ENCODE data around the gene SEPHS1.
"Not testable (repeated sequence)": the region's sequence is repeated elsewhere in the genome, so short reads cannot be mapped to it uniquely, and the experiment has no call there.

The SEPHS1 gene

DNA sequence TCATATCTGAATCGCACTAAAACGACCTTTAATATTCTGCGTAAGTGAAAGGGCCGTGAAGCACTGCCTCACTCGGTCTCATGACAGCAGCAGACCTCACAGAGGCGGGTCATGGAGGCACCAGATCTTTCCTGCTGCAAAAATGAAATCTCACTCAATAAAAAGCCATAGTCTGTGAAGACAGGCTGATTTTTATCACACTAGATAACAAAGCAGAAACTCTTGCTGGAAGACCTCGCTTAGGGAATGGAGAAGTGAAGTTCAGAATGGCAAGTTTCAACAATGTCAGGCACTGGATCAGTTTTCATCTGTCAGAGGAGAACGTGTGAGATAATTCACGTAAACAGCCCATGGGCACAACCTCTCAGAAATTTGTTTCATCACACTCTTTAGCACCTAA is 8.0 kb downstream of the SEPHS1 start:
- no peak overlapping the region for H3K9ac ChIP-seq (ENCODE audit: low read length)
- no peak overlapping the region for H3K4me3 ChIP-seq (ENCODE audit: low read depth, low read length)
- peaks cover 87% of the 10 kb centered on the region for H3K36me3 ChIP-seq (ENCODE audit: control insufficient read depth, insufficient read depth, low read length)
- peaks cover 31% of the 10 kb centered on the region for H3K4me1 ChIP-seq (ENCODE audit: control insufficient read depth, insufficient read depth, low read length)
- H3K9me3 ChIP-seq (ENCODE audit: control insufficient read depth, insufficient read depth, low read depth, low read length), result no peaks in the 10 kb centered on the region
- no peak overlapping the region for H3K27ac ChIP-seq (ENCODE audit: low read depth, low read length)
- no peaks in the 10 kb centered on the region for H3K27me3 ChIP-seq (ENCODE audit: control insufficient read depth, insufficient read depth, low read length)

DNA sequence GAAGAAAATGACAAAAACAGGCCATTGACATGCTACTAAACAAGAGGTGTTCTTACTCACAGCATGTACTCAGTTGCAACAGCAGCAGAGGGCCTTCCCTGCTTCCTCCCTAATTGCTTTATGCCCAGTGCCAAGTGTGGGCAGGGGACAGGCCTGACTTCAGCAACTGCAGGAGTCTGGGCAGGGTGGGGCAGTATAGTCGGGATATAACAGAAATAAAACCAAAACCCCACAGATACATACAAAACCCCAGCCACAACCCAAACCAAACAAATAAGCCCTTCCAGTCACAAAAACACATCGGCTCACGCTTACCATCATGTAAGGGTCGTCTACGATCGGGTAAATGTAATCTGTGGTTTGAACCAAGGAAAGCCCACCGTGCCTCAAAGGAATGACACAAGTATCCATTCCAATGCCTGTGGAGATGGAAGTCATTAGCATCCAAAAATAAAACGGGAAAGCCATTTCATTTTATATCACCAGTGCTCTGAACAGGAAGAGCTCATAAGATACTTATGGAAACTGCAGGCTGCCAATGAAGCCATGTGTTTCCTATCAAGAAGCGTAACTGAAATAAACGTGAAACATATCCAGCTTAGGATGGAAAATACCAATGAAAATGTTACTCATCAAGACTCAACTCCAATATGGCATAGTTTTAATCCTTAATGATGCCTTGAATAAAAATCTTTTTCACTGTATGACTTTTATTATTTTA is 9.5 kb downstream of the SEPHS1 start:
- Histone ChIP-seq H3K4me1 (ENCODE audit: control insufficient read depth, insufficient read depth, low read length) (peaks cover 22% of the 10 kb centered on the region), H3K36me3 (ENCODE audit: control insufficient read depth, insufficient read depth, low read length) (peaks cover 90% of the 10 kb centered on the region), H3K4me3 (ENCODE audit: low read depth, low read length) (no peak overlapping the region)

GRCh38 chr10:13337827-13338196 is 10.3 kb downstream of the SEPHS1 start:
- no peaks in the 10 kb centered on the region for H3K27me3 ChIP-seq (ENCODE audit: control insufficient read depth, insufficient read depth, low read length)
- no peak overlapping the region for H3K27ac ChIP-seq (ENCODE audit: low read depth, low read length)
- H3K9me3 ChIP-seq (ENCODE audit: control insufficient read depth, insufficient read depth, low read depth, low read length), result no peaks in the 10 kb centered on the region
- H3K36me3 ChIP-seq (ENCODE audit: control insufficient read depth, insufficient read depth, low read length), result peaks cover 90% of the 10 kb centered on the region
- no peak overlapping the region for H3K4me3 ChIP-seq (ENCODE audit: low read depth, low read length)
- H3K9ac ChIP-seq (ENCODE audit: low read length), result no peak overlapping the region
- H3K4me1 ChIP-seq (ENCODE audit: control insufficient read depth, insufficient read depth, low read length), result peaks cover 22% of the 10 kb centered on the region

More for the DNA sequence above, 9.5 kb downstream of the SEPHS1 start:
- Histone ChIP-seq H3K9ac (ENCODE audit: low read length) (no peak overlapping the region), H3K9me3 (ENCODE audit: control insufficient read depth, insufficient read depth, low read depth, low read length) (no peaks in the 10 kb centered on the region), H3K27me3 (ENCODE audit: control insufficient read depth, insufficient read depth, low read length) (no peaks in the 10 kb centered on the region), H3K27ac (ENCODE audit: low read depth, low read length) (no peak overlapping the region)

- H3K36me3 ChIP-seq (ENCODE audit: control insufficient read depth, insufficient read depth, low read length), result peaks cover 88% of the 10 kb centered on the region
- H3K27ac ChIP-seq (ENCODE audit: low read depth, low read length), result no peak overlapping the region
- H3K4me3 ChIP-seq (ENCODE audit: low read depth, low read length), result no peak overlapping the region
These were observed 10.8 kb downstream of the SEPHS1 start for GRCh38 chr10:13337128-13337826.

DNA sequence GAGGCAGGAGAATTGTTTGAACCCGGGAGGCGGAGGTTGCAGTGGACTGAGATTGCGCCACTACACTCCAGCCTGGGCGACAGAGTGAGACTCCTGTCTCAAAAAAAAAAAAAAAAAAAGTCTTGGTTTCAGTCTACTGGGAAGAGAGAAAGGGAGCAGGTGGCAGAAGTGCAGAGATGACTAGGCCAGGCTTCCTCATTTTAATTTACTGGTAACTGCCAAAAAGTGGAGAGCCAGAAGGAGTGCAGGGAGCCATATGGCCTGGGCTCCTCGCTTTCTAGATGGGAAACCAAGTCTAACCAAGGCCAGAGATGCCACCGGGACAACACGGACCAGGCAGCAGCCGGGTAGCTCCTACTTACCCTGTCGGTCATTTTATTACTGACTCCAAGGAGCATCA is 12.2 kb downstream of the SEPHS1 start:
- Histone ChIP-seq H3K27ac (ENCODE audit: low read depth, low read length) (no peak overlapping the region), H3K4me1 (ENCODE audit: control insufficient read depth, insufficient read depth, low read length) (peaks cover 15% of the 10 kb centered on the region), H3K4me3 (ENCODE audit: low read depth, low read length) (no peak overlapping the region), H3K36me3 (ENCODE audit: control insufficient read depth, insufficient read depth, low read length) (peaks cover 98% of the 10 kb centered on the region), H3K9me3 (ENCODE audit: control insufficient read depth, insufficient read depth, low read depth, low read length) (no peaks in the 10 kb centered on the region), H3K9ac (ENCODE audit: low read length) (no peak overlapping the region), H3K27me3 (ENCODE audit: control insufficient read depth, insufficient read depth, low read length) (no peaks in the 10 kb centered on the region)

More at GRCh38 chr10:13337128-13337826, 10.8 kb downstream of the SEPHS1 start:
- Histone ChIP-seq H3K27me3 (ENCODE audit: control insufficient read depth, insufficient read depth, low read length) (no peaks in the 10 kb centered on the region), H3K9ac (ENCODE audit: low read length) (no peak overlapping the region), H3K9me3 (ENCODE audit: control insufficient read depth, insufficient read depth, low read depth, low read length) (no peaks in the 10 kb centered on the region), H3K4me1 (ENCODE audit: control insufficient read depth, insufficient read depth, low read length) (peaks cover 22% of the 10 kb centered on the region)

GRCh38 chr10:13334556-13334955 is 13.5 kb downstream of the SEPHS1 start:
- Histone ChIP-seq H3K27ac (ENCODE audit: low read depth, low read length) (no peak overlapping the region), H3K27me3 (ENCODE audit: control insufficient read depth, insufficient read depth, low read length) (no peaks in the 10 kb centered on the region), H3K4me1 (ENCODE audit: control insufficient read depth, insufficient read depth, low read length) (peaks cover 7% of the 10 kb centered on the region), H3K9ac (ENCODE audit: low read length) (no peak overlapping the region), H3K36me3 (ENCODE audit: control insufficient read depth, insufficient read depth, low read length) (peaks cover 97% of the 10 kb centered on the region), H3K4me3 (ENCODE audit: low read depth, low read length) (no peak overlapping the region), H3K9me3 (ENCODE audit: control insufficient read depth, insufficient read depth, low read depth, low read length) (no peaks in the 10 kb centered on the region)

GRCh38 chr10:13331646-13332045 is 16.4 kb downstream of the SEPHS1 start:
- Histone ChIP-seq H3K36me3 (ENCODE audit: control insufficient read depth, insufficient read depth, low read length) (peaks cover 97% of the 10 kb centered on the region), H3K4me3 (ENCODE audit: low read depth, low read length) (no peak overlapping the region), H3K27me3 (ENCODE audit: control insufficient read depth, insufficient read depth, low read length) (no peaks in the 10 kb centered on the region), H3K4me1 (ENCODE audit: control insufficient read depth, insufficient read depth, low read length) (peaks cover 5% of the 10 kb centered on the region), H3K27ac (ENCODE audit: low read depth, low read length) (no peak overlapping the region), H3K9me3 (ENCODE audit: control insufficient read depth, insufficient read depth, low read depth, low read length) (no peaks in the 10 kb centered on the region), H3K9ac (ENCODE audit: low read length) (no peak overlapping the region)

GRCh38 chr10:13330980-13331379 is 17.1 kb downstream of the SEPHS1 start:
- H3K4me1 ChIP-seq (ENCODE audit: control insufficient read depth, insufficient read depth, low read length); H3K27ac ChIP-seq (ENCODE audit: low read depth, low read length); H3K4me3 ChIP-seq (ENCODE audit: low read depth, low read length); H3K9me3 ChIP-seq (ENCODE audit: control insufficient read depth, insufficient read depth, low read depth, low read length); H3K27me3 ChIP-seq (ENCODE audit: control insufficient read depth, insufficient read depth, low read length); H3K9ac ChIP-seq (ENCODE audit: low read length): not testable (repeated sequence)
- H3K36me3 ChIP-seq (ENCODE audit: control insufficient read depth, insufficient read depth, low read length), result peaks cover 97% of the 10 kb centered on the region

GRCh38 chr10:13329565-13329964 is 18.5 kb downstream of the SEPHS1 start:
- peaks cover 96% of the 10 kb centered on the region for H3K36me3 ChIP-seq (ENCODE audit: control insufficient read depth, insufficient read depth, low read length)
- H3K9me3 ChIP-seq (ENCODE audit: control insufficient read depth, insufficient read depth, low read depth, low read length), result no peaks in the 10 kb centered on the region
- H3K27ac ChIP-seq (ENCODE audit: low read depth, low read length), result peak overlapping the region; percentile 7; the same call in 1 of the 2 replicates
- no peaks in the 10 kb centered on the region for H3K27me3 ChIP-seq (ENCODE audit: control insufficient read depth, insufficient read depth, low read length)
- H3K9ac ChIP-seq (ENCODE audit: low read length), result no peak overlapping the region
- H3K4me3 ChIP-seq (ENCODE audit: low read depth, low read length), result no peak overlapping the region
- peaks cover 5% of the 10 kb centered on the region for H3K4me1 ChIP-seq (ENCODE audit: control insufficient read depth, insufficient read depth, low read length)

GRCh38 chr10:13328613-13329012 is 19.5 kb downstream of the SEPHS1 start:
- H3K27ac ChIP-seq (ENCODE audit: low read depth, low read length), result no peak overlapping the region
- no peak overlapping the region for H3K9ac ChIP-seq (ENCODE audit: low read length)
- no peaks in the 10 kb centered on the region for H3K9me3 ChIP-seq (ENCODE audit: control insufficient read depth, insufficient read depth, low read depth, low read length)
- no peaks in the 10 kb centered on the region for H3K27me3 ChIP-seq (ENCODE audit: control insufficient read depth, insufficient read depth, low read length)
- H3K4me1 ChIP-seq (ENCODE audit: control insufficient read depth, insufficient read depth, low read length), result peaks cover 5% of the 10 kb centered on the region
- peaks cover 96% of the 10 kb centered on the region for H3K36me3 ChIP-seq (ENCODE audit: control insufficient read depth, insufficient read depth, low read length)
- H3K4me3 ChIP-seq (ENCODE audit: low read depth, low read length), result no peak overlapping the region

GRCh38 chr10:13328126-13328525 is 20.0 kb downstream of the SEPHS1 start:
- no peak overlapping the region for H3K27ac ChIP-seq (ENCODE audit: low read depth, low read length)
- no peak overlapping the region for H3K4me3 ChIP-seq (ENCODE audit: low read depth, low read length)
- peaks cover 5% of the 10 kb centered on the region for H3K4me1 ChIP-seq (ENCODE audit: control insufficient read depth, insufficient read depth, low read length)
- H3K27me3 ChIP-seq (ENCODE audit: control insufficient read depth, insufficient read depth, low read length), result no peaks in the 10 kb centered on the region
- no peak overlapping the region for H3K9ac ChIP-seq (ENCODE audit: low read length)
- peaks cover 96% of the 10 kb centered on the region for H3K36me3 ChIP-seq (ENCODE audit: control insufficient read depth, insufficient read depth, low read length)
- H3K9me3 ChIP-seq (ENCODE audit: control insufficient read depth, insufficient read depth, low read depth, low read length), result no peaks in the 10 kb centered on the region

Measured in HUES6 (cell line).